NCI-H2196 (cell line): ENCODE data around the gene UGT1A4.
"Not testable (repeated sequence)": the region's sequence is repeated elsewhere in the genome, so short reads cannot be mapped to it uniquely, and the experiment has no call there.

ENCODE experiments used
- DNase-seq: peaks from one replicate; lab custom pipeline; 2025; ENCODE audit not compliant: unreplicated experiment; lab: John Stamatoyannopoulos, UW

UGT1A4 gene

GRCh38 chr2:233746475-233747282 is 28.1 kb downstream of the UGT1A4 start:
- DNase-seq, result no peak

- DNase-seq, result no peak
Observed at GRCh38 chr2:233747283-233747544, 28.7 kb downstream of the UGT1A4 start.

- DNase-seq, result not testable (repeated sequence)
Observed at GRCh38 chr2:233750689-233751088, 32.2 kb downstream of the UGT1A4 start.

- not testable (repeated sequence) for DNase-seq
Observed at GRCh38 chr2:233751212-233752009, 32.9 kb downstream of the UGT1A4 start.

GRCh38 chr2:233754872-233755611 is 36.5 kb downstream of the UGT1A4 start:
- DNase-seq, result no peak

GRCh38 chr2:233756429-233757081 is 38.0 kb downstream of the UGT1A4 start:
- DNase-seq, result no peak

GRCh38 chr2:233758141-233758540 is 39.6 kb downstream of the UGT1A4 start:
- no peak for DNase-seq

- no peak for DNase-seq
Observed at GRCh38 chr2:233758849-233759248, 40.3 kb downstream of the UGT1A4 start.

GRCh38 chr2:233760043-233760442 is 41.5 kb downstream of the UGT1A4 start, which contains the start of gene UGT1A1:
UGT1A1 (plus strand) TSS chr2:233760270; CDS start chr2:233760288, 18 bp downstream.
- DNase-seq, result no peak

- no peak for DNase-seq
Observed at GRCh38 chr2:233761040-233761769, 42.7 kb downstream of the UGT1A4 start.

- DNase-seq, result no peak
Observed at GRCh38 chr2:233764264-233764663, 45.7 kb downstream of the UGT1A4 start.

GRCh38 chr2:233764761-233765160 is 46.2 kb downstream of the UGT1A4 start:
- no peak for DNase-seq

GRCh38 chr2:233766416-233766815 is 47.9 kb downstream of the UGT1A4 start:
- DNase-seq, result no peak

- no peak for DNase-seq
Observed at GRCh38 chr2:233768076-233768475, 49.5 kb downstream of the UGT1A4 start.

GRCh38 chr2:233769260-233769659 is 50.7 kb downstream of the UGT1A4 start:
- DNase-seq, result no peak

- no peak for DNase-seq
Observed at GRCh38 chr2:233772153-233772552, 53.6 kb downstream of the UGT1A4 start.

GRCh38 chr2:233772583-233772982 is 54.0 kb downstream of the UGT1A4 start:
- DNase-seq, result no peak

- no peak for DNase-seq
Observed at GRCh38 chr2:233773854-233774253, 55.3 kb downstream of the UGT1A4 start.

GRCh38 chr2:233775414-233775813 is 56.9 kb downstream of the UGT1A4 start:
- no peak for DNase-seq

GRCh38 chr2:233778030-233778429 is 59.5 kb downstream of the UGT1A4 start, which contains the start of gene MROH2A:
MROH2A (plus strand) TSS chr2:233778330; CDS start chr2:233779359, 1,029 bp downstream.
- no peak for DNase-seq
